ENCODE measurements around the gene ST7L.

The ST7L gene

GRCh38 chr1:112542206-112542973 is 76.6 kb downstream of the ST7L start:
- no peaks in the 10 kb centered on the region for H3K9me3 ChIP-seq (ENCODE audit: insufficient read depth, low read depth, low read length)
- no peak overlapping the region for H3K4me3 ChIP-seq (ENCODE audit: low read length)
- H3K27me3 ChIP-seq (ENCODE audit: insufficient read depth, low read length): no peaks in the 10 kb centered on the region
- peaks cover 19% of the 10 kb centered on the region for H3K36me3 ChIP-seq (ENCODE audit: insufficient read depth, low read depth, low read length)
- H3K4me1 ChIP-seq (ENCODE audit: insufficient read depth, low read length): no peaks in the 10 kb centered on the region
- H3K9ac ChIP-seq (ENCODE audit: low read depth, low read length): no peak overlapping the region
- no peak overlapping the region for H3K27ac ChIP-seq (ENCODE audit: low read length)

- Histone ChIP-seq H3K9ac (ENCODE audit: low read depth, low read length) (no peak overlapping the region), H3K27me3 (ENCODE audit: insufficient read depth, low read length) (no peaks in the 10 kb centered on the region), H3K9me3 (ENCODE audit: insufficient read depth, low read depth, low read length) (no peaks in the 10 kb centered on the region), H3K27ac (ENCODE audit: low read length) (no peak overlapping the region), H3K36me3 (ENCODE audit: insufficient read depth, low read depth, low read length) (peaks cover 19% of the 10 kb centered on the region), H3K4me1 (ENCODE audit: insufficient read depth, low read length) (no peaks in the 10 kb centered on the region), H3K4me3 (ENCODE audit: low read length) (no peak overlapping the region)
Measured at GRCh38 chr1:112541299-112541698, 77.6 kb downstream of the ST7L start.

- no peaks in the 10 kb centered on the region for H3K4me1 ChIP-seq (ENCODE audit: insufficient read depth, low read length)
- no peaks in the 10 kb centered on the region for H3K27me3 ChIP-seq (ENCODE audit: insufficient read depth, low read length)
- H3K27ac ChIP-seq (ENCODE audit: low read length): no peak overlapping the region
Measured at GRCh38 chr1:112540226-112540794, 78.6 kb downstream of the ST7L start.

GRCh38 chr1:112538883-112539282 is 80.1 kb downstream of the ST7L start:
- Histone ChIP-seq H3K27ac (ENCODE audit: low read length) (no peak overlapping the region), H3K36me3 (ENCODE audit: insufficient read depth, low read depth, low read length) (peaks cover 19% of the 10 kb centered on the region), H3K4me3 (ENCODE audit: low read length) (no peak overlapping the region), H3K9ac (ENCODE audit: low read depth, low read length) (no peak overlapping the region), H3K4me1 (ENCODE audit: insufficient read depth, low read length) (no peaks in the 10 kb centered on the region), H3K27me3 (ENCODE audit: insufficient read depth, low read length) (no peaks in the 10 kb centered on the region), H3K9me3 (ENCODE audit: insufficient read depth, low read depth, low read length) (no peaks in the 10 kb centered on the region)

More at GRCh38 chr1:112540226-112540794, 78.6 kb downstream of the ST7L start:
- no peak overlapping the region for H3K4me3 ChIP-seq (ENCODE audit: low read length)
- H3K36me3 ChIP-seq (ENCODE audit: insufficient read depth, low read depth, low read length): peaks cover 19% of the 10 kb centered on the region
- H3K9ac ChIP-seq (ENCODE audit: low read depth, low read length): no peak overlapping the region
- no peaks in the 10 kb centered on the region for H3K9me3 ChIP-seq (ENCODE audit: insufficient read depth, low read depth, low read length)

GRCh38 chr1:112537456-112537855 is 81.5 kb downstream of the ST7L start:
- H3K9ac ChIP-seq (ENCODE audit: low read depth, low read length): no peak overlapping the region
- H3K27me3 ChIP-seq (ENCODE audit: insufficient read depth, low read length): no peaks in the 10 kb centered on the region
- H3K4me3 ChIP-seq (ENCODE audit: low read length): no peak overlapping the region
- peaks cover 19% of the 10 kb centered on the region for H3K36me3 ChIP-seq (ENCODE audit: insufficient read depth, low read depth, low read length)
- no peaks in the 10 kb centered on the region for H3K4me1 ChIP-seq (ENCODE audit: insufficient read depth, low read length)
- no peaks in the 10 kb centered on the region for H3K9me3 ChIP-seq (ENCODE audit: insufficient read depth, low read depth, low read length)
- H3K27ac ChIP-seq (ENCODE audit: low read length): no peak overlapping the region

- Histone ChIP-seq H3K27me3 (ENCODE audit: insufficient read depth, low read length) (no peaks in the 10 kb centered on the region), H3K36me3 (ENCODE audit: insufficient read depth, low read depth, low read length) (peaks cover 19% of the 10 kb centered on the region; the same call in 1 of the 2 replicates), H3K9ac (ENCODE audit: low read depth, low read length) (no peak overlapping the region), H3K4me3 (ENCODE audit: low read length) (no peak overlapping the region), H3K27ac (ENCODE audit: low read length) (no peak overlapping the region), H3K4me1 (ENCODE audit: insufficient read depth, low read length) (no peaks in the 10 kb centered on the region), H3K9me3 (ENCODE audit: insufficient read depth, low read depth, low read length) (no peaks in the 10 kb centered on the region)
Measured at GRCh38 chr1:112536561-112536960, 82.4 kb downstream of the ST7L start.

- Histone ChIP-seq H3K27ac (ENCODE audit: low read length) (no peak overlapping the region), H3K9ac (ENCODE audit: low read depth, low read length) (no peak overlapping the region)
Measured at GRCh38 chr1:112533029-112533428, 85.9 kb downstream of the ST7L start.

GRCh38 chr1:112532064-112532463 is 86.9 kb downstream of the ST7L start:
- Histone ChIP-seq H3K9me3 (ENCODE audit: insufficient read depth, low read depth, low read length) (no peaks in the 10 kb centered on the region), H3K4me1 (ENCODE audit: insufficient read depth, low read length) (peaks cover 6% of the 10 kb centered on the region; the same call in 1 of the 2 replicates), H3K36me3 (ENCODE audit: insufficient read depth, low read depth, low read length) (no peaks in the 10 kb centered on the region), H3K9ac (ENCODE audit: low read depth, low read length) (no peak overlapping the region), H3K27me3 (ENCODE audit: insufficient read depth, low read length) (no peaks in the 10 kb centered on the region), H3K27ac (ENCODE audit: low read length) (no peak overlapping the region), H3K4me3 (ENCODE audit: low read length) (no peak overlapping the region)

More at GRCh38 chr1:112533029-112533428, 85.9 kb downstream of the ST7L start:
- no peaks in the 10 kb centered on the region for H3K9me3 ChIP-seq (ENCODE audit: insufficient read depth, low read depth, low read length)
- H3K36me3 ChIP-seq (ENCODE audit: insufficient read depth, low read depth, low read length): no peaks in the 10 kb centered on the region; the same call in 1 of the 2 replicates
- H3K27me3 ChIP-seq (ENCODE audit: insufficient read depth, low read length): no peaks in the 10 kb centered on the region
- no peak overlapping the region for H3K4me3 ChIP-seq (ENCODE audit: low read length)
- H3K4me1 ChIP-seq (ENCODE audit: insufficient read depth, low read length): no peaks in the 10 kb centered on the region

GRCh38 chr1:112530832-112531231 is 88.1 kb downstream of the ST7L start:
- H3K9ac ChIP-seq (ENCODE audit: low read depth, low read length): no peak overlapping the region
- no peaks in the 10 kb centered on the region for H3K36me3 ChIP-seq (ENCODE audit: insufficient read depth, low read depth, low read length)
- no peaks in the 10 kb centered on the region for H3K9me3 ChIP-seq (ENCODE audit: insufficient read depth, low read depth, low read length)
- H3K27ac ChIP-seq (ENCODE audit: low read length): no peak overlapping the region
- peaks cover 9% of the 10 kb centered on the region; the same call in 1 of the 2 replicates for H3K4me1 ChIP-seq (ENCODE audit: insufficient read depth, low read length)
- H3K27me3 ChIP-seq (ENCODE audit: insufficient read depth, low read length): no peaks in the 10 kb centered on the region
- H3K4me3 ChIP-seq (ENCODE audit: low read length): no peak overlapping the region

GRCh38 chr1:112529301-112529700 is 89.6 kb downstream of the ST7L start:
- Histone ChIP-seq H3K9me3 (ENCODE audit: insufficient read depth, low read depth, low read length) (no peaks in the 10 kb centered on the region), H3K9ac (ENCODE audit: low read depth, low read length) (no peak overlapping the region), H3K27ac (ENCODE audit: low read length) (no peak overlapping the region), H3K4me3 (ENCODE audit: low read length) (no peak overlapping the region), H3K4me1 (ENCODE audit: insufficient read depth, low read length) (peaks cover 21% of the 10 kb centered on the region), H3K27me3 (ENCODE audit: insufficient read depth, low read length) (no peaks in the 10 kb centered on the region), H3K36me3 (ENCODE audit: insufficient read depth, low read depth, low read length) (no peaks in the 10 kb centered on the region)

- no peak overlapping the region for H3K4me3 ChIP-seq (ENCODE audit: low read length)
- no peaks in the 10 kb centered on the region for H3K27me3 ChIP-seq (ENCODE audit: insufficient read depth, low read length)
- no peaks in the 10 kb centered on the region for H3K9me3 ChIP-seq (ENCODE audit: insufficient read depth, low read depth, low read length)
Measured at GRCh38 chr1:112528076-112528475, 90.9 kb downstream of the ST7L start.

More at GRCh38 chr1:112528076-112528475, 90.9 kb downstream of the ST7L start:
- Histone ChIP-seq H3K36me3 (ENCODE audit: insufficient read depth, low read depth, low read length) (no peaks in the 10 kb centered on the region), H3K27ac (ENCODE audit: low read length) (no peak overlapping the region), H3K9ac (ENCODE audit: low read depth, low read length) (no peak overlapping the region), H3K4me1 (ENCODE audit: insufficient read depth, low read length) (peaks cover 25% of the 10 kb centered on the region)
